Adrenal gland (tissue), 5 donors: ENCODE results near the gene GTSE1.

Experiments used
- CTCF ChIP-seq, 6 experiments: fragments of 450-650 bp in 4 of 6; fragments of 200-600 bp in 2 of 6; sonication (generic) in 1 of 6; IDR thresholded peaks; 1 replicate in 5 of 6; 2 replicates in 1 of 6; pipeline versions ENCODE4 v1.5.1 to v1.8.0; 2016 to 2021; ENCODE audit warnings: antibody characterized with exemption in 6 of 6, mild to moderate bottlenecking in 2 of 6, moderate library complexity in 1 of 6
- POLR2A ChIP-seq, 2 donors: fragments of 450-650 bp; IDR thresholded peaks; one replicate each; pipeline ENCODE4 v1.6.1; 2017; ENCODE audit warnings: antibody characterized with exemption in 2 of 2, mild to moderate bottlenecking in 2 of 2, moderate library complexity in 1 of 2
- donor health status: DM: no; HTN: no; CAD: no.

GRCh38 chr22:46352691-46353386 lies 56.2 kb downstream of the GTSE1 start:
- TF ChIP-seq CTCF (IDR thresholded peaks at IDR 0.05) = no peak
- no peak for TF ChIP-seq POLR2A (IDR thresholded peaks at IDR 0.05)
